Measurements from ENCODE around the gene BNIPL.

Gene BNIPL

DNA sequence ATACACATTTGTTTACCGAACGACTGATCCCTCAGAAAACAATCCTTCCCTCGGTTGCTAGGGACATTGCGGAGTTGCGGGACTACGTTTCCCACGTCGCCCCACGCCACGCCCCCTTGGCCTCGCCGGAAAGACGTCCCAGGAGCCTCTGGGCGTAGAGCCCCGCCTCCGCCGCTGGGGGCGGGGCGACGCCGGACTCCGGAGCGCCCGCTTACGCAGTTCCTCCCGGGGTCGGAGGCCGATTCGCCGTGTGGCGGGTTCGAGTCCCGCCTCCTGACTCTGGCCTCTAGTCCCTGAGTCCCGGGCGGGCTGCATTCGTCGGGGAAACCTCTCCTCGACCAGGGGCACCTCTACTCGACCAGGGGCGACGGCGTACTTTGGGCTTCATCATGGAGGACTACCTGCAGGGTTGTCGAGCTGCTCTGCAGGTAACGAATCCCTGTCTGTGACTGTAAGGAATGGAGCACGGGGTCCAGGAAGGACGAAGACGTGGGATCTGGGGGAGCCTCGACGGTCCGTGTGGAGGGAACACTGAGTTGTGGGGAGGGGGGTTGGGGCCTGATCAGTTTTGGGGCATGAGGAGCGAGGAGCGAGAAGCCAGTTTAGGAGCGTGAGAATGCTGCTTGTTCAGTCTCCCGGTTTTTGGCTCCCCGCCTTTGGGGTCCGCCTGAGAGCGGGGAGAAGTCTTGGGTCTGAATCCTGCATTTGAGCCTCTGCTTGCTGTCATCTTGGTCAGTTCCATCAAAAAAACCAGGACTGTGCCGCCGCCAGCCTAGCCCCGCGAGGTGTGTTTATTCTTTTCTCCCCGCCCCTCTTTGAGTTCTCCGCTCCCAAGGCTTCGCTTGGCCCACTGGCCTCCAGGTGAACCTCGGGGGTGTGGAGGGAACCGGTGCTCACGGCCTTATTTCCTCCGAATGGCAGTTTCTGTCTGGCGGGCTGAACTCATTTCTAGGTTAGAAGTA, 27.9 kb upstream of the BNIPL start, which contains the start of gene PRUNE1:
PRUNE1 (plus strand) TSS at position 206 of the 962 bp plus-strand sequence; CDS start at position 390, 184 bp downstream.
- FAIRE-seq (peak; percentile 95), DNase-seq (ENCODE audit: insufficient read length, low spot score) (peak; percentile 93)
- TF ChIP-seq POLR2A (IDR thresholded peaks at IDR 0.05; ENCODE audit: low read depth, low read length), result no peak
- TF ChIP-seq SPI1 (IDR thresholded peaks at IDR 0.05; ENCODE audit: low read depth, low read length), result peak; percentile 72
- TF ChIP-seq TAF1 (IDR thresholded peaks at IDR 0.05; ENCODE audit: low read depth, low read length), result no peak

DNA sequence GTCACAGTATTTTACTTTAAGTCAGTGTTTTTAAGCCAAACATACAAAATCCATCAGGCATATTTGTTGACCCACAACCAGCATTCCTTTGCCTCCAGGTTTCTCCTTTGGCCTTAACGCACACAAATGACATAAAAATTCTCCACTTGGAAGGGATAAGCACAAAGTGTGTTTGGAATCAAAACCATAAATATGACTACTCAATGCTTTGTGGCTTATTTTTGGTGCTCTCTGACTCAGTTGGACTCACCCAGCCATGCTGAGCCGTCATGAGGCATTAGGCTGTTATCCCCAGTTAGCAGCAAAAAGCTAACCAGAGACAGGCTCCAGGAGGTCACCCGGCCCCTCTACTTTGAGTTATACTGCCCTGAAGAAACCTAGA, 27.2 kb upstream of the BNIPL start:
- no peak for TF ChIP-seq TAF1 (IDR thresholded peaks at IDR 0.05; ENCODE audit: low read depth, low read length)
- FAIRE-seq (peak; percentile 13), DNase-seq (ENCODE audit: insufficient read length, low spot score) (no peak)

DNA sequence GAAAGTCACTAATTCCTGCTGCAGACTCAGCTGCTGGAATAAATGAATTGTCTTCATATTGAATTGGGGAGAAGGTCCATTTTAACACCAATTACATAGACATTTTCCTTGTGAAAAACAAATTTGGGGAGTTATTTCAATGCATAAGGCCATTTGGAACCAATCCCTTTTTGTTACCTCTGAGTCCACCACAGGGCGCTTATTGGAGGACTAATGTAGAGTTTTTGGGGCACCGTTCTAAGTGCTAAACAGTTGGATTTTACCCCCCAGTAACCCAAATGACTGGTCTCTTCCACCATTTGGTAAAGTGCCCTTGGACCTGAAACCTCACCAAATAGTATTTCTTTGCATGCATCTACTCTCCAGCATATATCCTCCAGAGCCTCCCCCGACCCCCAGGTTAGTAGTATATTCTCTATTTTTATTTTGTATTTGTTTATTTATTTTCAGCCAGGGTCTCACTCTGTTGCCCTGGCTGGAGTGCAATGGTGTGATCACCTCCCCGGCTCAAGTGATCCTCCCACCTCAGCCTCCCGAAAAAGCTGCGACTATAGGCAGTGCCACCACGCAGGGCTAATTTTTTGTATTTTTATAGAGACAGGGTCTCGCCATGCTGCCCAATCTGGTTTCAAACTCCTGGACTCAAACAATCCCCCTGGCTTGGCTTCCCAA, 26.6 kb upstream of the BNIPL start:
- no peak for FAIRE-seq
- no peak for DNase-seq (ENCODE audit: insufficient read length, low spot score)
- TF ChIP-seq PAX5 (IDR thresholded peaks at IDR 0.05; ENCODE audit: insufficient read depth, low read length, severe bottlenecking) (no peak), POU2F2 (IDR thresholded peaks at IDR 0.05; ENCODE audit: low read depth, low read length) (no peak), TAF1 (IDR thresholded peaks at IDR 0.05; ENCODE audit: low read depth, low read length) (no peak), SPI1 (IDR thresholded peaks at IDR 0.05; ENCODE audit: low read depth, low read length) (no peak), POLR2AphosphoS5 (IDR thresholded peaks at IDR 0.05; ENCODE audit: low read depth, low read length) (no peak), POLR2A (IDR thresholded peaks at IDR 0.05; ENCODE audit: low read depth, low read length) (no peak)

DNA sequence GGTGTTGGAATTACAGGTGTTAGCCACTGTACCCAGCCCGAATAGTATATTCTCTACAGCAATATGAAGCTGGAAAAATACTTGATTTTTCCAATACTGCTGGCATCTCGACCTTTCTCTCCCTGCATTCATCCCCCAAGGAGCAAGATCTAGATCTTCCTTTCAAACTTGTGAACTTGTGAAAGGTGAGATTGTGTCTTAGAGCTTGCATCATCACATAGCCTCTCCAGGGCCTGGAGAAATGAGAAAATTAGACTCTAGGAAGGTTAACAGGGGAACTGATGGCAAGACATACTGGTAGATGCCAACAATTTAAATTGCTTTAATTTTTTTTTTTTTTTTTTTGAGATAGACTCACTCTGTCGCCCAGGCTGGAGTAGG, 26.1 kb upstream of the BNIPL start:
- FAIRE-seq, result no peak
- TF ChIP-seq POLR2A (IDR thresholded peaks at IDR 0.05; ENCODE audit: low read depth, low read length) (no peak), PAX5 (IDR thresholded peaks at IDR 0.05; ENCODE audit: insufficient read depth, low read length, severe bottlenecking) (no peak), TAF1 (IDR thresholded peaks at IDR 0.05; ENCODE audit: low read depth, low read length) (no peak), POLR2AphosphoS5 (IDR thresholded peaks at IDR 0.05; ENCODE audit: low read depth, low read length) (no peak), SPI1 (IDR thresholded peaks at IDR 0.05; ENCODE audit: low read depth, low read length) (no peak), POU2F2 (IDR thresholded peaks at IDR 0.05; ENCODE audit: low read depth, low read length) (no peak)
- DNase-seq (ENCODE audit: insufficient read length, low spot score), result no peak

DNA sequence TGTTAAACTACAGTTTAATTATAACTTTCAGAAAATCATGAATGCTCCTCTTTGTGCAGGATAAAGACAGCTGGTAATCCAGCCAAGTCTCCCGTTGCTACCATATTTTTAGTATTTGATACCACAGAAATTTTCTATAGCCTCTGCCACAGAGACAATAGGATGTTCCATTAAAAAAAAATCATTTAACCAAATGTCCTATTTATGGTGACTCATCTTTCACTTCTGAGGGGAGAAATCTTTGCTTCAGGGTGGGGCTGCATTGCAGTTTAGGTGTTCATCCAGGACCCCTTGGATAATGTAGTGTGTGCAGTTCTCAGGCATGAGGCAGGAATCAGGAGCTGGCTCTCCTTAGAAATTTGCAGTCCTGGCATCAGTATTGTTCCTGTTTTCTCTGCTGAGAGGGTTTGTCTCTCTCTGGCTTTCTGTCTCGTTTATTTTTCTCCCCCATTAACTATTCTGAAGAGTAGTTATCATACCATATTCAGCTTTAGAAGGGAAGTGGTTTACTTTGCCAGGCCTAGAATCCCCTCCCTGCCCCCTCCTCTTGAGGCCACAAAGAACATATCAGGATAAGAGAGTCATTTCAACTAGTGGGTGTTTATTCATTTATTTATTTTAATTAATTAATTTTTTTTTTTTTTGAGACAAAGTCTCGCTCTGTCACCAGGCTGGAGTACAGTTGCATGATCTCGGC, 25.1 kb upstream of the BNIPL start:
- FAIRE-seq (no peak), DNase-seq (ENCODE audit: insufficient read length, low spot score) (no peak)
- TF ChIP-seq TAF1 (IDR thresholded peaks at IDR 0.05; ENCODE audit: low read depth, low read length) (no peak), PAX5 (IDR thresholded peaks at IDR 0.05; ENCODE audit: insufficient read depth, low read length, severe bottlenecking) (no peak), SPI1 (IDR thresholded peaks at IDR 0.05; ENCODE audit: low read depth, low read length) (no peak), POLR2A (IDR thresholded peaks at IDR 0.05; ENCODE audit: low read depth, low read length) (no peak), POU2F2 (IDR thresholded peaks at IDR 0.05; ENCODE audit: low read depth, low read length) (no peak), POLR2AphosphoS5 (IDR thresholded peaks at IDR 0.05; ENCODE audit: low read depth, low read length) (no peak)

DNA sequence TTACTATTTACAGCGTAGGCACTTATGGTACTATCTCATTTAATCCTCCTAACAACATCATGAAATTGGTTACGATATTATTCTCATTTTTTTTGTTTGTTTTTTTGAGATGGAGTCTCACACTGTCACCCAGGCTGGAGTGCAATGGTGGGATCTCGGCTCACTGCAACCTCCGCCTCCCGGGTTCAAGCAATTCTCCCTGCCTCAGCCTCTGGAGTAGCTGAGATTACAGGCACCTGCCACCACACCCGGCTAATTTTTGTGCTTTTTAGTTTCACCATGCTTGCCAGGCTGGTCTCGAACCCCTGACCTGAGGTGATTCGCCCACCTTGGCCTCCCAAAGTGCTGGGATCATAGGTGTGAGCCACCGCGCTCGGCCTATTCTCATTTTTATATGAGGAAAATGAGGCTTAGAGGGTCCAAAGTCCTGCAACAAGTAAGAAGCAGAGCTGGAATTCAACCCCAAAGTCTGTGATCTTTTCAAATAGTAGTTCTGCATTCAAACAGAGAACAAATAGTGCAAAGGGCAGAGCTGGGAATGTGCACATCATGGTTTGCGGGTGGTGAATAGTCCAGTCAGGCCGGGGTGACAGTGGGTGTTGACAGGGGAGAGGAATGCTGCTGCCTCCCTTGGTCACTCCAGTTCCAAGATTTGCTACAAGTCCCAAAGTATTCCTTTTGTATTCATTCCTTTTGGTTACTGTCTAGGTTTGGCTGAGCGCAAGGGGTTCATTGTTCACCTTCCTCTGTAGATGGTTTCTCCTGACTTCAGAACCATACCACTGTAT, 23.5 kb upstream of the BNIPL start:
- FAIRE-seq (no peak), DNase-seq (ENCODE audit: insufficient read length, low spot score) (no peak)

DNA sequence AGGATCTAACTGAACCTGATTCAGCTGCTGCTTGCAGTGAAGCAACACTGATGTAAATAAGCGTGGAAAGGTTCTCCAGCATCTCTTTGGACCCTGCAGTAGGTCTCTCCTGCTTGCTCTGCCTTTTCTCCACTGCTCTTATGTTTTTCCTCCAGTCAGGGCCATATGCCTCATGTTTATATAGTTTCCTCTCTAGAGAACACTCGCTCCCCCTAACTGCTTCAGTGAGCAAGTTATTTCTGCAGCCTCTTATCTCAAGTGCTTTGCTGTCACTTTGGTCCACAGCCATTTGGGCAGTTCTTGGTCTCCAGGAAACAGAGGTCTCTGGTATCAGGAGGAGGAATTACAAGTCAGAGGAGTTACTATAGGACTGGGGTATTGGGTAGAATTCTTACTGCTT, 22.9 kb upstream of the BNIPL start:
- TF ChIP-seq POU2F2 (IDR thresholded peaks at IDR 0.05; ENCODE audit: low read depth, low read length) (no peak), POLR2AphosphoS5 (IDR thresholded peaks at IDR 0.05; ENCODE audit: low read depth, low read length) (no peak)
- FAIRE-seq (no peak), DNase-seq (ENCODE audit: insufficient read length, low spot score) (no peak)

More for the DNA sequence above, 23.5 kb upstream of the BNIPL start:
- no peak for TF ChIP-seq POLR2A (IDR thresholded peaks at IDR 0.05; ENCODE audit: low read depth, low read length)
- no peak for TF ChIP-seq POU2F2 (IDR thresholded peaks at IDR 0.05; ENCODE audit: low read depth, low read length)
- no peak for TF ChIP-seq SPI1 (IDR thresholded peaks at IDR 0.05; ENCODE audit: low read depth, low read length)
- TF ChIP-seq TAF1 (IDR thresholded peaks at IDR 0.05; ENCODE audit: low read depth, low read length), result no peak
- TF ChIP-seq PAX5 (IDR thresholded peaks at IDR 0.05; ENCODE audit: insufficient read depth, low read length, severe bottlenecking), result no peak
- no peak for TF ChIP-seq POLR2AphosphoS5 (IDR thresholded peaks at IDR 0.05; ENCODE audit: low read depth, low read length)

DNA sequence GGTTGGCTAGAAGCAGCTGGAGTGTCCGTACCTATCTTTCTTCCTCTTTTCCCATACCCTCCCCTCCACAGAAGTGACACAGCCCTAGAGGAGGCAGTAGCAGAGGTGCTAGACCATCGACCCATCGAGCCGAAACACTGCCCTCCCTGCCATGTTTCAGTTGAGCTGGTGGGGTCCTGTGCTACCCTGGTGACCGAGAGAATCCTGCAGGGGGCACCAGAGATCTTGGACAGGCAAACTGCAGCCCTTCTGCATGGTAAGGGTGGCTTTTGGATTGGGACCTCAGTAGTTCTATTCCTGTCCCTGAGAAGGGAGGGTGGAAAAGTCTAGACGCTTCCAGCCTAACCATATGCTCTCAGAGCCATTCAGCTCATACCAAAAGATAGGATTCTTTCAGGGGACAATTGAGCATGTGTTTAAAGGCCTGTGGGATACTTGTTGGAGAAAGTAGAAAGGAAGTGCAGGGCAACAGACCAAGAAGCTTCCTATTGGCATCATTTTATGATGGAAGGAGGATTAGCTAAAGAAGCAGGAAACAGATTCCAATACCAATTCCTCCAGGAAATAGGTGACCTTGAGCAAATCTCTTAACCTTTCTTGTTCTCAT, 11.7 kb upstream of the BNIPL start:
- FAIRE-seq, result peak; percentile 95
- TF ChIP-seq POLR2A (IDR thresholded peaks at IDR 0.05; ENCODE audit: low read depth, low read length) (no peak), TAF1 (IDR thresholded peaks at IDR 0.05; ENCODE audit: low read depth, low read length) (no peak), POLR2AphosphoS5 (IDR thresholded peaks at IDR 0.05; ENCODE audit: low read depth, low read length) (no peak), PAX5 (IDR thresholded peaks at IDR 0.05; ENCODE audit: insufficient read depth, low read length, severe bottlenecking) (no peak)
- DNase-seq (ENCODE audit: insufficient read length, low spot score), result peak; percentile 74

DNA sequence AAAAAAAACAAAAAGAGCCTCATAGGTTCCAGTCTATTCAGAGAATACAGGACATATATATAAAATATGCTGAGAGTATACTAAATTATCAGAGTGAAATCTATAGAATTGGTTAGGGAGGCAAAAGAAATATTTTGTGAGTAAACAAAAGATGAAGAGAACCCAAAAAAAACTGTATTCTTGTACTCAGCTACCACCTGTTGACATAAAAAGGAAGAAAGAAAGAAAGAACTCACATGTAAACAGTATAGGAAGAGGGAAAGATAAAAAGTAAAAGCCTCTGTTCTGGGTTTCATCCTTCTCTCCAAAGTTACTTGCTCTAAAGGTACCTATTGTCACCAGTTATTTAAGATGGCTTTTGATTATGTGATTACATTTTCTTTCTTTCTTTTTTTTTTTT, 9.9 kb upstream of the BNIPL start:
- TF ChIP-seq POU2F2 (IDR thresholded peaks at IDR 0.05; ENCODE audit: low read depth, low read length) (no peak), POLR2AphosphoS5 (IDR thresholded peaks at IDR 0.05; ENCODE audit: low read depth, low read length) (no peak), PAX5 (IDR thresholded peaks at IDR 0.05; ENCODE audit: insufficient read depth, low read length, severe bottlenecking) (no peak), SPI1 (IDR thresholded peaks at IDR 0.05; ENCODE audit: low read depth, low read length) (no peak)
- no peak for FAIRE-seq

More for the DNA sequence above, 9.9 kb upstream of the BNIPL start:
- no peak for DNase-seq (ENCODE audit: insufficient read length, low spot score)

All from GM12891 (cell line).